Activated naive CD8-positive, alpha-beta T cell treated with anti-CD3 and anti-CD28 coated beads for 36 hours (primary cell): ENCODE measurements around the gene PLCL2. TPM values are rescaled to one million over a fixed set of nuclear protein-coding genes. Genes with fewer than 3 reads are reported as not detected.
A peak's percentile ranks its signal among the peaks of the same experiment; 100 is the strongest.

Experiments used
- DNase-seq: peaks from one replicate; pipeline ENCODE4 v3.0.0; 2021
- H3K27ac Mint-ChIP-seq: one replicate; pipeline ENCODE4 v1.8.0; 2022; ENCODE audit warnings: mild to moderate bottlenecking, moderate library complexity, mixed read lengths
- H3K27me3 Mint-ChIP-seq: one replicate; pipeline ENCODE4 v1.8.0; 2022; ENCODE audit warnings: mild to moderate bottlenecking, mixed read lengths
- H3K36me3 Mint-ChIP-seq: one replicate; pipeline ENCODE4 v1.8.0; 2021; ENCODE audit warnings: mild to moderate bottlenecking, mixed read lengths
- H3K4me1 Mint-ChIP-seq: one replicate; pipeline ENCODE4 v1.8.0; 2021; ENCODE audit warnings: mixed read lengths
- H3K4me3 Mint-ChIP-seq: one replicate; pipeline ENCODE4 v1.8.0; 2022; ENCODE audit warnings: mild to moderate bottlenecking, moderate library complexity, mixed read lengths
- H3K9me3 Mint-ChIP-seq: one replicate; pipeline ENCODE4 v1.8.0; 2022; ENCODE audit warnings: mixed read lengths
- total RNA-seq, 2 experiments: library from RNA; stranded (reverse); gene quantifications; one replicate each; pipeline ENCODE4 v1.2.3, GENCODE V29; 2021

The PLCL2 gene
- total RNA-seq = 10 to 100 TPM; 19.1 to 19.6 TPM

DNA sequence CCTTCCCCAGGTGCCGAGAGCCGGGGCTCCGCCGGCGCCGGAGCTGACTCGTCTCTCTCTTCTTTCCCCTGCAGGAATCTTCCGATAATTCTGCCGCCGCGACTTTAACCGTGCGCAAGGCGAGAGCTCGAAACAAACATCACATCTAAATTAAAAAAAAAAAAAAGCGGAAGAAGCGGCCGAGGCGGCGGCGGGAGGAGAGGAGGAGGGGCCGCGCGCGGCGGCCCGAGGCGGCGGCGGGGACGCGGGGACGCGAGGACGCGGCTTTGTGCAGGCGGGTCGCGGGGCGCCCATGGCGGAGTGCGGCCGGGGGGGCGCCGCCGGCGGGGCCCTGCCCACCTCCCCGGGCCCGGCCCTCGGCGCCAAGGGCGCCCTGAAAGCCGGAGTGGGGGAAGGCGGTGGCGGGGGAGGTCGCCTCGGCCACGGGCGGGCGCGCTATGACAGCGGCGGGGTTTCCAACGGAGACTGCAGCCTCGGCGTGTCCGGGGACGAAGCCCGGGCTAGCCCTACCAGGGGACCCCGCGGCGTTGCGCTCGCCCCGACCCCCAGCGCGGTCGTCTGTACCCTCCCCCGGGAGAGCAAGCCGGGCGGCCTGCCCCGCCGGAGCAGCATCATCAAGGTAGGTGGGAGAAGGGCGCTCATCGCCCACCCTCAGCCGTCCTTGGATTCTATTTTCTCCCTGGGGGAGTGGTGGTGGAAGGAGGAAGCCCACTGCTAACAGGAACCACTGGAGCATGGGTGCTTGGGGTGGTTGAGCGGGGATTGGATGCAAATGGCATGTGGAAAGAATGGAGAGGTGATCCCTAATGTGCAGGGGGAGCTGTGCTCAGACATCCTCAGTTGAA is at the start of gene PLCL2:
Gene PLCL2 (plus strand): TSS at position 208 of the 845 bp plus-strand sequence. CDS start 85 bp downstream, at position 293.
- H3K36me3 Mint-ChIP-seq = no peaks in the 10 kb centered on the region
- peaks cover 31% of the 10 kb centered on the region for H3K4me1 Mint-ChIP-seq
- no peaks in the 10 kb centered on the region for H3K27me3 Mint-ChIP-seq
- peak within 1 kb of the TSS; percentile 96 for H3K27ac Mint-ChIP-seq
- peak within 1 kb of the TSS; percentile 91 for H3K4me3 Mint-ChIP-seq
- H3K9me3 Mint-ChIP-seq = no peaks in the 10 kb centered on the region
- peak; percentile 63 for DNase-seq

DNA sequence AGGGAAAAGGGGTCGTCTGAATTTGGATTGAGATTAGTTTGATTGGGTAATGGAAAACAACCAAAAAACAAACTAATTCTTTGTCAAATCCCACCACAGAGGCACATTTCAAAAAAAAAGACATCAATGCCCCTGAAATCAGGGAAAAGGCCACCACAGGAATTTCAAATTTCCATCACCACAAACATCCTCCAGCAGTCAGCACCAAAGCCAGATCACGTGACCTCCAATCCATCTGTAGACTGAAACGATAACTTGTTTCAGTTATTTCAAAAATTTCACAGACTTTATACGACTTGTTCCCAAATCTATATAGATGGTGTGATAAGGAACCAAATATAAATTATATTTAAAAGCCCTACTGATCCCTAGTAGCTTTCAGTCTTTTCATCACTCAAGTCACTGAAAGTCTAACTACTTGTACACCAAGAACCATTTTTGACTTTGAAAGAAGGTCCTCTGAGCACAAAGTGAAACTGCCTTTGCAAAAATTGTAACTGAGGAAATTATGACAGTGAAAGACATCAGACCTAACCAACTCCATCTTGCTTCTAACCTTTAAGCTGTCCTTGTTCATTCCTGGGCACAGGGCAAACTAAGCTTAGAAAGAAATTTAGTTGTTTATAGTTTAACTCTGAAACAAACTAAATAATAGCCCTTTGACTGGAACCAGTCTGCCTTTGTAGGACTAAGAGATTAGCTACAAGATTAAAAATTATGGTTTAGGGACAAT is 48.1 kb upstream of the PLCL2 start:
- no peak overlapping the region for H3K27ac Mint-ChIP-seq
- no peaks in the 10 kb centered on the region for H3K9me3 Mint-ChIP-seq
- H3K4me3 Mint-ChIP-seq = no peak overlapping the region
- H3K27me3 Mint-ChIP-seq = no peaks in the 10 kb centered on the region
- no peak for DNase-seq
- H3K36me3 Mint-ChIP-seq = no peaks in the 10 kb centered on the region
- peaks cover 39% of the 10 kb centered on the region for H3K4me1 Mint-ChIP-seq

DNA sequence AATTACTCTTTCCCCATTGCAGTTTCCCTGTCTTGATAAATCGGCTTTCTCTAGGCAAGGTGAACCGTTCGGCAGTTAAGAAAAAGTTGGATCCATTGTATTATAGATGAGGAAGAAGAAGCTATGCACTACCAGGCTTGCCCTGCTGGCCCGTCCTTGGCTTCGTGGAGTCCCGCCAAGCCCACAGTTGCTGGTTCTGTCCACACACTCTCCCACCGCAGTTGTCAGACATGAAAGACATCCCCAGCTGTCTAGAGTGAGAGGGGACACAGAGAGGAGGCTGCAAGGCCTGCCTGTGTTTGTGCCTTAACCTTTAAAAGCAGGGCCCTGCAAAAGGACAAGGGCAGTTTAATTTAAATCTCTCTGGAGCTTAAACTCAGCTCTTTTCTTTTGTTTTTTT is 47.2 kb upstream of the PLCL2 start:
- peaks cover 47% of the 10 kb centered on the region for H3K4me1 Mint-ChIP-seq
- no peaks in the 10 kb centered on the region for H3K36me3 Mint-ChIP-seq

DNA sequence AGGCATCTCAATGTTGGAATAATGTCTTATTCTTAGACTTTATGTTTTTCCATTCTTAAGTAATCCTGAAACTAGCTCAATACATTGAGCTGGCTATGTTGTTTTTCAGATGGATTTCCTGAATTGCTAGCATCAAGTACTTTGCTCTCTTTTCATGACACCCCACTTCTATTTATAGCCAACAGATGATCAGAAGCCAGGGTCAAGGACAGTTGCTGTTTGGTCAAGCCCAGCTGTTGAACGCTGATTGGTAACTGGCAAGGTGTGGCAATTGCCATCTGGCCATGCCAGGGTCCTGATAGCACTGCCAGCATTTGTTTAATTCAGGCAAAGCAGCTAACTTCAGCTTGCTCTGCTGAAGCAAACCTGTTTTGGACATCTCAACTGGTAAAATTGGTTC is 46.2 kb upstream of the PLCL2 start:
- Mint-ChIP-seq H3K27me3 (no peaks in the 10 kb centered on the region), H3K4me1 (peaks cover 57% of the 10 kb centered on the region), H3K36me3 (no peaks in the 10 kb centered on the region), H3K4me3 (no peak overlapping the region), H3K9me3 (no peaks in the 10 kb centered on the region), H3K27ac (no peak overlapping the region)
- DNase-seq = no peak

More for the DNA sequence above, 47.2 kb upstream of the PLCL2 start:
- Mint-ChIP-seq H3K27ac (no peak overlapping the region), H3K27me3 (no peaks in the 10 kb centered on the region), H3K9me3 (no peaks in the 10 kb centered on the region), H3K4me3 (no peak overlapping the region)
- DNase-seq = no peak

DNA sequence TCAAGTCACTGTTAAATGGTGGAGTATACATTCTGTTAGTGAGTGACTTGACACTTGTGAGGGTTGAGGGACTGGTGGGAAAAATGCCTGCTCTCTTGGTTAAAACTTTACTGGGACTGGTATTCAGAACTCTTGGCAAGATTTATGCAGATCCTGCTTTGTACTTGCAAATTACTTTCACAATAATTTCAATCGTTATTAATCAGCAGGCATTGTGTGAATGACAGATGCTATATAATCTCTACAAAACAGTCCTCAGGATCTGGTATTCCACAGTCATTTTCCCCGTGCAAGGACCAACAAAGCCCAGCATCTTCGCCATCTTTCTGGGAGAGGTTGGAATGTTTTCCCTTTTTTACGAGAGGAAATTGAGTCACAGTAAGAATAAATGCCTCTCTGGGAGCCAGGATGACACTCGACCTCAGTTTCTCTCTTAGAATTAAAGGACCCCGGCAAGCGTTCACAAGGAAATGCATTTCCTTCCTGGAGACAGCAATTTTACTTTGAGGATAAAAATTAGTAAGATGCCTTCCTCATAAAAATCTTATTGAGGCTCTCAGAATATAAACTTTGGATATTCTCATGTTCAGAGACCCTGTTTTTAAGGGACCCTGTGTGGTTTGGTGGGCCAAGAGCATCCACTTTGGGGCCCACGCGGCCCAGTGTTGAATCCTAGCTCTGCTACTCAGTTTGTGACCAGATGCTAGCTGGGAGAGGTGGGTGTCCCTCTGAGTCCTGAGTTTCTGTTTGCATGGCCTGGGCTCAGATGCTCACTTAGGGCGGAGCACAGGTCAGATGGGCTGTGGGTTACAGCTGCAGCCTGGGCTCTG is 45.3 kb upstream of the PLCL2 start:
- H3K4me1 Mint-ChIP-seq = peaks cover 63% of the 10 kb centered on the region
- H3K27ac Mint-ChIP-seq = no peak overlapping the region
- H3K27me3 Mint-ChIP-seq = no peaks in the 10 kb centered on the region
- no peak overlapping the region for H3K4me3 Mint-ChIP-seq
- DNase-seq = no peak
- no peaks in the 10 kb centered on the region for H3K9me3 Mint-ChIP-seq
- no peaks in the 10 kb centered on the region for H3K36me3 Mint-ChIP-seq

DNA sequence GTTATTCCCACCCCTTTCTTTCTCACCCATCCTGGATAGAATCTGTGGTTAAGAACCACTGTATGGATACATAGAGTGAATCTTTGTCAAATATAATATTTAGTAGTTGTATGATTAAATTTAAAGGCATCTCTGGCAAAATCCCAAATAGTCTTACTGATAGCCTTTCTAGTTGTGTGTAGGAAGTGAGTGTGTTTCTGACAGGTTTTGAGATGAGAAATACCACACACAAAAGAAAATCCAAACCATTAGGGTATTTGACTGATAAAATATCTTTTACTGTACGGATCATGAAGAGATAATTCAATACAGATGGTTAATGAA is 44.7 kb upstream of the PLCL2 start:
- no peak overlapping the region for H3K4me3 Mint-ChIP-seq
- H3K36me3 Mint-ChIP-seq = no peaks in the 10 kb centered on the region

DNA sequence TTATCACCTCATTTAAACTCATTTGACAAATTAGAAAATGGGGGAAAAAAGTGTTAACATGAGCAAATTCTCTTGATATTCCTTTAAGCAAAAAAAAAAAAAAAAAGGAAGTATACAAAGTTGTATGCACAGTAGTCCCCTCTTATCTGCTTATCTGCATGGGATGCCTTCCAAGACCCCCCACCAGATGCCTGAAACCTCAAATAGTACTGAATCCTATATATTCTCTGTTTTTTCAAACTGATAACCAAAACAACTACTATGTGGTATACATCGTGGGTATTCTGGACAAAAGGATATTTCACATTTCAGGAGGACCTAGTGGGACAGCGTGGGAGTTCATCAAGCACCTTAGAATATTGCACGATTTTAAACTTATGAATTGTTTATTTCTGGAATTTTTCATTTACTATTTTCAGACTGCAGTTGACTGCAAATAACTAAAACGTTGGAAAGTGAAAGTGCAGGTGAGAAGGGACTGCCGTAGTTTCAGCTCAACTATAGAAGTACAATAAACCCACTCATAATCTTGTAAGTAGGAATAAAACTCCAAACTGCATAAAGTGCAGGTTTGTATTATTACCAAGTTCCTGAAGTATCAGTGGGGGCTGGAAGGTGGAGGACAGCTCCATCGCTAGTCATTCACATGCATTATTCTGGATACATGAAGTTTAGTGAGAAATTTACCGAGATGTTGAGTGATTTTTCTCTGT is 43.6 kb upstream of the PLCL2 start:
- H3K4me3 Mint-ChIP-seq = peak overlapping the region; percentile 64
- H3K27me3 Mint-ChIP-seq = no peaks in the 10 kb centered on the region
- DNase-seq = no peak
- peaks cover 66% of the 10 kb centered on the region for H3K4me1 Mint-ChIP-seq
- no peaks in the 10 kb centered on the region for H3K9me3 Mint-ChIP-seq
- peak overlapping the region; percentile 91 for H3K27ac Mint-ChIP-seq
- H3K36me3 Mint-ChIP-seq = no peaks in the 10 kb centered on the region

More for the DNA sequence above, 44.7 kb upstream of the PLCL2 start:
- Mint-ChIP-seq H3K9me3 (no peaks in the 10 kb centered on the region), H3K27ac (no peak overlapping the region), H3K4me1 (peaks cover 64% of the 10 kb centered on the region), H3K27me3 (no peaks in the 10 kb centered on the region)
- DNase-seq = no peak

DNA sequence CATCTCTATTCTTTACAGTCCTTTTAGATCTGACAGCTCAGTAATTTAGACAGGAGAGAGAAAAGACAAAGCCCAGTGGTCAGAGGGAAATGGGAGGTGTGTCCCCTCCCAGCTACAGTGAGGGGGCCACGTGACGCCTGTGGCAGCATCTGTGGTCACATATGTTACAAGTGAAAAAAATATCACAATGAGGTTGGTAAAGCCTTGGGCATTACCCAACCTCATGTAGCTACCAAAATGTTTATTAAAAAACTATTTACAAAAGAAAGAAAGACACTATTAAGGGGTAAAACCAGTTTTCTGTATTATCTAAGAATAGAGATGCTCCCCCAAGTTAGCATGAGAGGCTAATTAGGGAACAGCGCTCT is 42.9 kb upstream of the PLCL2 start:
- Mint-ChIP-seq H3K36me3 (no peaks in the 10 kb centered on the region), H3K27me3 (no peaks in the 10 kb centered on the region), H3K27ac (peak overlapping the region; percentile 91), H3K9me3 (no peaks in the 10 kb centered on the region), H3K4me3 (peak overlapping the region; percentile 64), H3K4me1 (peaks cover 71% of the 10 kb centered on the region)
- peak; percentile 50 for DNase-seq

DNA sequence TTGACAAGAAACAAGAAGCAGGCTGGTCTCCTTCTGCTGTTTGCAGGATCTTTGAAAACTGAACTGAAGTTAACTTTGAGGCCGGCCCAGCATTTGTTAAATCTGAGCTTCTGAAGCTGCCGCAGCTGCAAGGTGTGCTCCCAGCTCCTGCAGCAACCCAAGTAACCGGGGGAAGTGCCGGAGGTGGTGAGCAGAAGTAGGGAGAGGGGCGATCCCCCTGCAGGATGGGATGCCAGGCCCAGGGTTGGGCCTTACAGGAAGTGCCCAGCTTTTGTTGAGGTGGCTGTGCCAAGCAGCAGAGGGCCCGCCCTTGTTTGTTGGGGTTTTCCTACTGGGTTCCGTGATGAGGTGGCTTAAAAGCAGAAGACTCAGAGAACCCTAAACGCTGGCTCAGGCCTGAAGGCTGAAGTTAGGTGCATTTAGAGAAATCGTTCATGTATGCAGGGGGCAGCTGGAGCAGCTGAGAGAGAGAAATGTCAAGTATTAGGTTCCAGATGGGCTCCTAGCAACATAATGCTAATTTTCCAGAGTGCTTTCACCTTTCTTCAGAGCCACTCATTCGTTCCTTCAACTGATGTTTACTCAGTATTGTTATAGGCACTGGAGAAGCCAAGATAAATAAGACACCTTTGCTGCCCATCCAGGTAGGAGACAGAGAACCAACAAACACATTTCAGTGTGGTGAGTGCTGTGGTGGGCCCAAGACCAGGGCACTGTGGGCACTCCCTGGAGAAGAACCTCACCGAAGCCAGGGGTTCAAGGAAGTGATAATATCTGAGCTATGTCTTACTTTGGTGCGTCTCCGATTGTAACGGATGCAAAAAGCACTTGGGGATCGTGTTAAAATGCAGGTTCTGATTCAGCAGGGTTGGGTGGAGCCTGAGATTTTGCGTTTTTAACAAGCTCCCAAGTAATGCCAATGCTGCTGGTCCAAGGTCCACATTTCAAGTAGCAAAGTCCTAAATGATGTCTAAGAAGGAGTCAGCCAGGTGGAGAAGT is 42.2 kb upstream of the PLCL2 start:
- Mint-ChIP-seq H3K27ac (peak overlapping the region; percentile 91), H3K9me3 (no peaks in the 10 kb centered on the region), H3K27me3 (no peaks in the 10 kb centered on the region), H3K4me1 (peaks cover 70% of the 10 kb centered on the region), H3K4me3 (peak overlapping the region; percentile 73), H3K36me3 (no peaks in the 10 kb centered on the region)
- DNase-seq = peak; percentile 66

DNA sequence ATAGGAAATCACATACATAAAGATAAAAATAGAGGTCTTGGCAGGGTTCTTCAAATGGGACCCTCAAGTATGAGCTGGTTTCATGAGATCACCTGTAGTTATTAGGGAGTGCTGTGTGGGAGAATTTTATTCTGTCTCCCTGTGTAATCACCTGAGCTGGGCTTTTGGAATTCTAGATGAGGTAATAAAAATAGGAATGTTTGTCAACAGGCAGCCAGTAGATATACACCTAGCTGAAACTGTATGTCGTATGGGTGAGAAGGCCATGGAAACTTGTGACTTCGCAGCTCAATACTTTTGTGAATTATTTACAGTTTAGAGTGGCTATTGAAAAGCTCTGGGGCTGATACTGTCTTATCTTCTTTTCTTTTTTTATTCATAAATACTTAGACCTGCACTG is 40.5 kb upstream of the PLCL2 start:
- H3K27me3 Mint-ChIP-seq = no peaks in the 10 kb centered on the region
- no peak overlapping the region for H3K4me3 Mint-ChIP-seq
- no peak overlapping the region for H3K27ac Mint-ChIP-seq
- no peaks in the 10 kb centered on the region for H3K36me3 Mint-ChIP-seq
- DNase-seq = no peak
- H3K9me3 Mint-ChIP-seq = no peaks in the 10 kb centered on the region
- H3K4me1 Mint-ChIP-seq = peaks cover 61% of the 10 kb centered on the region

DNA sequence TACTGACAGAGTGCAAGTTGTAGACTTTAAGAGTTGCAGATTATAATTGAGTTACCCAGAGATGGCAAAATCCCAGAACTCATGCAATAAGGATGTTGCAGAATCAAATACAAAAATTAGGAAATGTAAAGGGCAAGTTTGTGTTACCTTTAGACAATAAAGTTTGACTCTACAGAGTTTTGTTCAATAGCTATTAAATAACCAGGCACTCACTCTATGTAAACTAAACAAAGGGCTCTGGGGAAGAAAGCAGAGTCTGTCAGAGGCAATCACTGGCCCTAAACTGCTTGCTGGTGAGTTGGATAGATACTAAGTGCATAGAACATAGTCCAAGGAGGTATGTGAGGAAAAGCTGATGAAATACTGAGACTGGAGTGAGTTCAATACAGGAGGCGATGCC is 40.0 kb upstream of the PLCL2 start:
- peaks cover 62% of the 10 kb centered on the region for H3K4me1 Mint-ChIP-seq
- no peaks in the 10 kb centered on the region for H3K36me3 Mint-ChIP-seq

DNA sequence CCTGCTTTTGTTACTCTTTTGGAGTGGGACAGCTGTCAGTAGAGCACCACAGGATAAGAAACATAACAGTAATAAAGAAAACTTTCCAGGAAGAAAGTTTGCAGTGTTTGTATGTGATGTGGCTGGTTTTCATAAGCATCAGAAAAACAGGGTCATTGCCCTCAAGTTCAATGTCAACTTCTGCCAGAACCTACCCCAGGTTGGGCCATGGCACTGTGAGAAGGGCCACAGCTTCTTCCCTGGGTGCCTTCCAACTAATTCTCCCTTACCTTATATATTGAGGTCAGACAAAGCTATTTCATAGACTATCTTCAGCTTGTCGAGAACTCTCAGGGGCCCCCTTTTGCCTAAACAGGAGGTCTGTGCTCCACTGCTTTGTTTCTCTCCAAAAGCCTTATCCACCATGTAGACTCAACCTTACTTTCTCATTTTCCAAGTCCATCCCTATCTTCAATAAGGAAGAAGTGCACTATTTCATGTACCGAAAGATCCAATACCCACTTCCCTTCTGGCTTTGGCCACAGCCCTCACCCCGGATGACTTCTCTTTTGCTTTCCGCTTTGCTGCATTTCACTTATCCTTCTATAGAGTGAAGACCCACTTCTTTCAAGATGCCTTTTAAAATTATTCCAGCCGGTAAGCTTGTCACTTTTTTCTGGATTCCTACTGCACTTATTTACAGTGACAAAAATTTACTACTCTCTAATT is 38.2 kb upstream of the PLCL2 start:
- Mint-ChIP-seq H3K27me3 (no peaks in the 10 kb centered on the region), H3K4me3 (no peak overlapping the region), H3K36me3 (no peaks in the 10 kb centered on the region), H3K9me3 (no peaks in the 10 kb centered on the region), H3K27ac (no peak overlapping the region), H3K4me1 (peaks cover 51% of the 10 kb centered on the region)
- DNase-seq = no peak

More for the DNA sequence above, 40.0 kb upstream of the PLCL2 start:
- Mint-ChIP-seq H3K9me3 (no peaks in the 10 kb centered on the region), H3K4me3 (no peak overlapping the region), H3K27me3 (no peaks in the 10 kb centered on the region), H3K27ac (no peak overlapping the region)
- DNase-seq = no peak

DNA sequence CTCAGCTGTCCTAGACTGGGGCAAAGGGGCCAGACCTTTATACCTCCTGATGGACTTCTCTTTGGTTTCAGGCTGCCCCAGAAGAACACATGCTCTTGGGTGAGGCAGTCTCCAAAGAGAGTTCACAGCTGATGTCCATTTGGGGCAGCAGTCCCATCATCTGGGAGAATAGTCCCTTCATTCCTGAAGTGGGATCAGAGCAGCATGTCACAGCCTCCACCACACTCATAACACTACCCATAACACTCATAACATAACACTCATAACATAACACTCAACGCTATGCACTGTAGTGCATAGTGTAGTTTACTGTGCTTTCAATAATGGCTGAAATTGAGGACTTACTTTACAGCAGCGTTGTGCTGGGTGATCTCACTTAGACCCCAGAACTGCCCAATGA is 36.7 kb upstream of the PLCL2 start:
- no peak overlapping the region for H3K27ac Mint-ChIP-seq
- H3K9me3 Mint-ChIP-seq = no peaks in the 10 kb centered on the region
- peaks cover 37% of the 10 kb centered on the region for H3K4me1 Mint-ChIP-seq
- H3K36me3 Mint-ChIP-seq = no peaks in the 10 kb centered on the region
- DNase-seq = no peak
- no peaks in the 10 kb centered on the region for H3K27me3 Mint-ChIP-seq
- no peak overlapping the region for H3K4me3 Mint-ChIP-seq
